ENCODE data around the gene ICAM2. TPM values are rescaled to one million over a fixed set of nuclear protein-coding genes. Genes with fewer than 3 reads are reported as not detected.

The ICAM2 gene
- total RNA-seq, 3 donors from 2014 or later: 6.9 to 14.2 (median 10.3) TPM

DNA sequence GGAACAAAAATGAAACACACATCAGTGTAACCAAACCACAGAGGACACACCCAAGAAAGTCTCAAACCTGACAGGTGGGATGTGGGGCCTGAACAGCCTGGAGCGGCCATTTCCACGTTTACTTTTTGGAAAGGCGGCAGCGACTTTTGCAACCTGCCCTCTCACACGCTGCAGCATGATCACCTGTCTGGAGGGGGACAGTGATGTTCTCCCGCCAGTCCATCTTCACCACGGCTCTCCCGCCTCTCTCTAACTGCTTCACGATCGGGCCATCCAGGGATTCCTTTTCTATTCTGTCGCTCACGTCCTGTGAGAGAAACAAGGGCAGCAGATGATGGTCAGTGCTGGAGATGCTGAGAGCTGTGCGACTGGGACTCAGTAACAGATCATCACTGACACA, 24.7 kb upstream of the ICAM2 start:
- peaks cover 12% of the 10 kb centered on the region for H3K36me3 ChIP-seq (ENCODE audit: low read depth)
- H3K9me3 ChIP-seq: no peaks in the 10 kb centered on the region
- H3K4me3 ChIP-seq: no peak overlapping the region
- TF ChIP-seq, protein P1, sequence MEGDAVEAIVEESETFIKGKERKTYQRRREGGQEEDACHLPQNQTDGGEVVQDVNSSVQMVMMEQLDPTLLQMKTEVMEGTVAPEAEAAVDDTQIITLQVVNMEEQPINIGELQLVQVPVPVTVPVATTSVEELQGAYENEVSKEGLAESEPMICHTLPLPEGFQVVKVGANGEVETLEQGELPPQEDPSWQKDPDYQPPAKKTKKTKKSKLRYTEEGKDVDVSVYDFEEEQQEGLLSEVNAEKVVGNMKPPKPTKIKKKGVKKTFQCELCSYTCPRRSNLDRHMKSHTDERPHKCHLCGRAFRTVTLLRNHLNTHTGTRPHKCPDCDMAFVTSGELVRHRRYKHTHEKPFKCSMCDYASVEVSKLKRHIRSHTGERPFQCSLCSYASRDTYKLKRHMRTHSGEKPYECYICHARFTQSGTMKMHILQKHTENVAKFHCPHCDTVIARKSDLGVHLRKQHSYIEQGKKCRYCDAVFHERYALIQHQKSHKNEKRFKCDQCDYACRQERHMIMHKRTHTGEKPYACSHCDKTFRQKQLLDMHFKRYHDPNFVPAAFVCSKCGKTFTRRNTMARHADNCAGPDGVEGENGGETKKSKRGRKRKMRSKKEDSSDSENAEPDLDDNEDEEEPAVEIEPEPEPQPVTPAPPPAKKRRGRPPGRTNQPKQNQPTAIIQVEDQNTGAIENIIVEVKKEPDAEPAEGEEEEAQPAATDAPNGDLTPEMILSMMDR (IDR thresholded peaks at IDR 0.05): no peak
- peaks cover 3% of the 10 kb centered on the region for H3K4me1 ChIP-seq (ENCODE audit: low read depth)
- intact Hi-C loops (cut with DNase I, micrococcal nuclease): no loop called here
- DNase-seq: no peak
- ATAC-seq: no peak

DNA sequence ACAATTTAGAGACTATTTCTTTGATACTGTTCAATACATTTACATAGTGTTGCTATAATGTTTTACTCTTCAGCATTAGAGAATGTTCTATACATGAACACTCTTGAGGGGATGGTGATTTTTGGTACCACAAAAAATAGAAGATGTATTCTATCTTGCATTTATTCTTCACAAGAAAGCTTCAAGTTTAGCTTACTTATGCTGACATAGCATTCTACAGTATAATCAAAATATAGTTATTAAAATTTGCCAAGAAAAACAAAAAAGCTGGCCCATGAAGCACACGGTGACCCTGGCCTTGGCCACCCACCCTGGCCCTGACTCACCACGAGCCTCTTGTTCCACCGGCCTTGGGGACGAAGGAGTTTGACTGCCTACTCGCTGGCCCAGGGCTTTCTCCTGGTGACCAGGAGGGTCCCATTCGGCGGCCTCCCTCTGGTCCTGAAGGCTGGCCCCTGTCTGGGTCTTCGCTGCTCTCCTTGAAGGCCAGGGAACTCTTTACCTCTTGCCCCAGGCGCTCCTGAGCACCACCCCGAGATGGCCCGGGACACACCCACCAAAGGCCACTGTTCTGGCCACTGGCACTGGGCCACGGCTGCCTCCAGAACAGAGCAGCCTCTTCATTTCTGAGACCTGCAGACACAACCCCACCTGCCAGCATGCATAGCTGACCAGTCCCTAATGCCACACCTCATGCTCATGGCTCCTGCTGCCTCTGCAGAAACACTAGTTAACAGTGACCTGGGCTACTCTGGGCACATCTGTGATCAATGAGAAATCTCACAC, 22.5 kb upstream of the ICAM2 start:
- H3K9me3 ChIP-seq: no peaks in the 10 kb centered on the region
- intact Hi-C loops (cut with DNase I, micrococcal nuclease): no loop called here
- no peak overlapping the region for H3K4me3 ChIP-seq
- TF ChIP-seq, protein P1 (IDR thresholded peaks at IDR 0.05): no peak
- peaks cover 3% of the 10 kb centered on the region for H3K4me1 ChIP-seq (ENCODE audit: low read depth)
- peaks cover 12% of the 10 kb centered on the region for H3K36me3 ChIP-seq (ENCODE audit: low read depth)
- ATAC-seq: no peak
- no peak for DNase-seq

DNA sequence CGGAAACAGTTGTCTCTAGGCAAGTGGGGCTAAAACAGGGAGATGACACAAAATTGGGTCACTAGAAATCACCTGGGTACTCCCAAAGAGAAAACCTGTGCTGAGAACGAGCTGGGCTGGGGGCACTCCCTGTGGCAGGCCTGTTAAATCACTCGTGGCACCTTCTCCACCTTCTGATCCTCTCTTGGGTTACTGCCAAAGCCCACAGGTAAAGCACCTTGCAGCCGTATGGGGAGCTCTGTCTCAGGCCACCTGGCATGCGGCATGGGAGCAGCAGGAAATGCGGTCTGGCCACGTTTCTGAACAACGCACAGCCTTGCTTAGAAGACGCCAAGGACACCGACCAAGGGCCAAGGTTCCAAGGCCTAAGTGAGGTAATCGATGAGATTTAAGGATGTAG, 21.5 kb upstream of the ICAM2 start:
- intact Hi-C loops (cut with DNase I, micrococcal nuclease): no loop called here
- ATAC-seq: no peak
- Histone ChIP-seq H3K4me3 (no peak overlapping the region), H3K36me3 (ENCODE audit: low read depth) (peaks cover 12% of the 10 kb centered on the region), H3K4me1 (ENCODE audit: low read depth) (peaks cover 3% of the 10 kb centered on the region), H3K9me3 (no peaks in the 10 kb centered on the region)
- TF ChIP-seq, protein P1 (IDR thresholded peaks at IDR 0.05): no peak
- no peak for DNase-seq

DNA sequence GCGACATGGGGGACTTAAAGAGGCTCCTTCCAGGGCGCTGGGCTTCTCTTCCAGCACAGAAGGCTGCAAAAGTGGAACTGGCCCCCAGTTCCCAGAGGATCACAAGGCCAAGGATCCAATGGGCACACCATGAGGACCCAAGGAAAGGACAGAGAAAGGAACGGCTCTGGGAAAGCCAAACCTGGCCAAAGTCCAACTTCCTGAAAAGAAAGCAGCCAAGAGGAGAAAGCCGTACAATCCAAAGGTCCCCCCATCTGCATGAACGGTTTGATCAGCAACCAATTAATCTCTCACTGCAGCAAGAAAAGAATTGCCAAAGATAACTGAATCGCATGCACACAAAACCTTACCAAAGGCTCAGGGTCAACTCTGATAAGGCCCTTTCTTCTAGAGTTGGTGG, 19.8 kb upstream of the ICAM2 start:
- TF ChIP-seq, protein P1 (IDR thresholded peaks at IDR 0.05): no peak
- peak in 1 of 3 donors; percentile 55 for DNase-seq
- Histone ChIP-seq H3K36me3 (ENCODE audit: low read depth) (peaks cover 12% of the 10 kb centered on the region), H3K4me1 (ENCODE audit: low read depth) (peaks cover 3% of the 10 kb centered on the region), H3K9me3 (no peaks in the 10 kb centered on the region), H3K4me3 (no peak overlapping the region)
- ATAC-seq: peak; percentile 53
- intact Hi-C loops (cut with DNase I, micrococcal nuclease): no loop called here

DNA sequence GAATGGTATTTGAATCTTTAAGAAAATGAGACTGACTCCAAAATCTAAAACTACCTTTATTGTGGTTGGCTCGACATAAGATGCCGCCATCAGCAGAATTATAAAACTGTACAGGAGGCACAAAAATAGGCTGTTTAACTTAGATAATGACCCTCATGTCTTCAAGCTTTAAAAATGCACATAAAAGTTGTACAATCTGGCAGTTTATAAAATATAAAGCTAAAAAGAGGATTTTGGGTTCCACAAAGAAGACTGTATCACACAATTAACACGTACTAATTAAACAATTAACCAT, 18.6 kb upstream of the ICAM2 start:
- TF ChIP-seq, protein P1 (IDR thresholded peaks at IDR 0.05): no peak
- H3K36me3 ChIP-seq (ENCODE audit: low read depth): peaks cover under 1% of the 10 kb centered on the region
- intact Hi-C loops (cut with DNase I, micrococcal nuclease): no loop called here
- no peak for ATAC-seq
- peaks cover 3% of the 10 kb centered on the region for H3K4me1 ChIP-seq (ENCODE audit: low read depth)
- H3K9me3 ChIP-seq: no peaks in the 10 kb centered on the region
- no peak for DNase-seq
- H3K4me3 ChIP-seq: no peak overlapping the region
